H1 (cell line): ENCODE measurements around the gene PGAM2.

ENCODE experiments used
- BRCA1 ChIP-seq: IDR thresholded peaks from 2 replicates; pipeline ENCODE4 v1.6.1; 2012; ENCODE audit warnings: low read depth, low read length, improper control_type of control experiment
- CTCF ChIP-seq, 3 experiments: IDR thresholded peaks; 1 replicate in 2 of 3; 2 replicates in 1 of 3; pipeline versions ENCODE4 v1.5.1 to v1.6.1; 2011; ENCODE audit warnings: low read length in 3 of 3, mild to moderate bottlenecking in 3 of 3, inconsistent platforms in 2 of 3, low read depth in 1 of 3, moderate library complexity in 1 of 3; ENCODE audit not compliant: insufficient read depth in 1 of 3; ENCODE audit errors: control extremely low read depth in 1 of 3
- EP300 ChIP-seq, 2 experiments: IDR thresholded peaks; 1 replicate in 1 of 2; 2 replicates in 1 of 2; pipeline ENCODE4 v1.6.1; 2011 to 2012; ENCODE audit warnings: low read depth in 2 of 2, low read length in 2 of 2, mild to moderate bottlenecking in 2 of 2, borderline replicate concordance in 1 of 2, inconsistent platforms in 1 of 2, moderate library complexity in 1 of 2
- JUND ChIP-seq: IDR thresholded peaks from 2 replicates; pipeline ENCODE4 v1.6.1; 2011; ENCODE audit warnings: mild to moderate bottlenecking, improper control_type of control experiment, low read length
- POLR2A ChIP-seq, 2 experiments: IDR thresholded peaks; 1 replicate in 1 of 2; 2 replicates in 1 of 2; pipeline ENCODE4 v1.6.1; 2011; ENCODE audit warnings: low read depth in 2 of 2, low read length in 2 of 2, mild to moderate bottlenecking in 2 of 2; ENCODE audit errors: control extremely low read depth in 1 of 2
- RAD21 ChIP-seq, 2 experiments: IDR thresholded peaks in 1 of 2; conservative IDR thresholded peaks in 1 of 2; 2 replicates each; pipeline ENCODE4 v1.6.1; 2011; ENCODE audit warnings: low read depth in 2 of 2, low read length in 2 of 2, improper control_type of control experiment in 1 of 2, inconsistent platforms in 1 of 2, mild to moderate bottlenecking in 1 of 2, moderate library complexity in 1 of 2
- SIN3A ChIP-seq, 2 experiments: IDR thresholded peaks in 1 of 2; conservative IDR thresholded peaks in 1 of 2; 2 replicates each; pipeline ENCODE4 v1.6.1; 2011 to 2012; ENCODE audit warnings: low read length in 2 of 2, improper control_type of control experiment in 1 of 2, low read depth in 1 of 2, mild to moderate bottlenecking in 1 of 2
- SP1 ChIP-seq: IDR thresholded peaks from 2 replicates; pipeline ENCODE4 v1.6.1; 2011; ENCODE audit warnings: low read depth, low read length
- SP2 ChIP-seq: IDR thresholded peaks from 2 replicates; pipeline ENCODE4 v1.6.1; 2012; ENCODE audit warnings: mild to moderate bottlenecking, low read length, inconsistent platforms
- YY1 ChIP-seq: IDR thresholded peaks from 2 replicates; pipeline ENCODE4 v1.6.1; 2011; ENCODE audit warnings: low read depth, mild to moderate bottlenecking, low read length
- TF ChIP-seq, protein P1 (sequence below): IDR thresholded peaks from 2 replicates; pipeline ENCODE4 v1.6.1; 2012; ENCODE audit warnings: inconsistent platforms

GRCh38 chr7:44044315-44045225 is 20.8 kb downstream of the PGAM2 start, which contains the start of gene DBNL:
- TF ChIP-seq POLR2A (IDR thresholded peaks at IDR 0.05; ENCODE audit: control extremely low read depth in 1 of 2, low read depth in 2 of 2, low read length in 2 of 2) (no peak), CTCF (IDR thresholded peaks at IDR 0.05; ENCODE audit: control extremely low read depth in 1 of 3, insufficient read depth in 1 of 3, low read depth in 1 of 3, low read length in 3 of 3) (no peak), SP1 (no peak), JUND (no peak), RAD21 (IDR thresholded peaks at IDR 0.05 in 1 of 2, conservative IDR thresholded peaks at IDR 0.05 in 1 of 2; ENCODE audit: low read depth in 2 of 2, low read length in 2 of 2) (no peak), SIN3A (conservative IDR thresholded peaks at IDR 0.05 in 1 of 2, IDR thresholded peaks at IDR 0.05 in 1 of 2; ENCODE audit: low read depth in 1 of 2, low read length in 2 of 2) (peak; percentile 90 to 97), YY1 (peak; percentile 69; the same call in 1 of the 2 replicates), EP300 (IDR thresholded peaks at IDR 0.05; ENCODE audit: borderline replicate concordance in 1 of 2, low read depth in 2 of 2, low read length in 2 of 2) (no peak), SP2 (no peak), BRCA1 (no peak)
- TF ChIP-seq, protein P1, sequence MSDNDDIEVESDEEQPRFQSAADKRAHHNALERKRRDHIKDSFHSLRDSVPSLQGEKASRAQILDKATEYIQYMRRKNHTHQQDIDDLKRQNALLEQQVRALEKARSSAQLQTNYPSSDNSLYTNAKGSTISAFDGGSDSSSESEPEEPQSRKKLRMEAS, result peak; percentile 90
